IPS-15b (cell line): Measurements from ENCODE around the gene POLR2E.
"Not testable (repeated sequence)": the region's sequence is repeated elsewhere in the genome, so short reads cannot be mapped to it uniquely, and the experiment has no call there.

Experiments used
- H3K27me3 ChIP-seq: one replicate; pipeline ENCODE4 v1.6.1; 2013; ENCODE audit warnings: low read length; ENCODE audit not compliant: control insufficient read depth, insufficient read depth
- H3K36me3 ChIP-seq: one replicate; pipeline ENCODE4 v1.6.1; 2013; ENCODE audit warnings: low read length; ENCODE audit not compliant: control insufficient read depth, insufficient read depth
- H3K4me1 ChIP-seq: one replicate; pipeline ENCODE4 v1.6.1; 2013; ENCODE audit warnings: mild to moderate bottlenecking, low read length; ENCODE audit not compliant: control insufficient read depth, insufficient read depth
- H3K4me3 ChIP-seq: one replicate; pipeline ENCODE4 v1.5.1; 2013; ENCODE audit warnings: low read depth, low read length
- H3K9ac ChIP-seq: one replicate; pipeline ENCODE4 v1.6.1; 2013; ENCODE audit warnings: low read depth, mild to moderate bottlenecking, low read length
- H3K9me3 ChIP-seq: one replicate; pipeline ENCODE4 v1.6.1; 2013; ENCODE audit warnings: mild to moderate bottlenecking, low read length; ENCODE audit not compliant: control insufficient read depth, insufficient read depth

The POLR2E gene

DNA sequence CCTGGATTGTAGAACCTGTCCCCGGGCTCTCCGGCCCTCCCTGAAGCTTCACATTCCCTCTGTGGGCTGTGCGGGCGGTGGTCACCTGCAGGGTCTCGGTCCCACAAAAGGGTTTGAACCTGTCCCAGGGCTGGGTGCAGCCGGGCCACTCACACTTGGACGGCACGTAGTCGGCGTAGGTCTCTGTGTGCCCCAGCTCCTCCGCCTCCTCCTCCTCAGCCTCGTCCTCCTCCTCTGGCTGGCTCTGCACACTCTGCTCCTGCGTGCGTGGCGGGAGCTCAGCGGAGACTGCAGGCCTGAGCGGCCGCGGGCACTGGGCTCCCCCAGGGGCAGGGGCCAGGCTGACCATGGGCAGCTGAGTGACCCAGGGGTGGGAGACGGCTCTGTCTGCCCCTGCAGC, 28.2 kb upstream of the POLR2E start:
- no peaks in the 10 kb centered on the region for H3K4me1 ChIP-seq
- H3K36me3 ChIP-seq, result peaks cover 60% of the 10 kb centered on the region
- H3K27me3 ChIP-seq, result no peaks in the 10 kb centered on the region
- no peaks in the 10 kb centered on the region for H3K9me3 ChIP-seq
- H3K9ac ChIP-seq, result no peak overlapping the region
- H3K4me3 ChIP-seq, result no peak overlapping the region

- Histone ChIP-seq H3K4me1 (no peaks in the 10 kb centered on the region), H3K9me3 (no peaks in the 10 kb centered on the region), H3K9ac (no peak overlapping the region), H3K36me3 (peaks cover 63% of the 10 kb centered on the region), H3K27me3 (no peaks in the 10 kb centered on the region), H3K4me3 (no peak overlapping the region)
Observed at GRCh38 chr19:1122972-1123363, 27.8 kb upstream of the POLR2E start.

GRCh38 chr19:1122021-1122971, 27.1 kb upstream of the POLR2E start:
- peaks cover 63% of the 10 kb centered on the region for H3K36me3 ChIP-seq
- no peak overlapping the region for H3K9ac ChIP-seq
- no peaks in the 10 kb centered on the region for H3K4me1 ChIP-seq
- H3K9me3 ChIP-seq, result no peaks in the 10 kb centered on the region
- H3K27me3 ChIP-seq, result no peaks in the 10 kb centered on the region
- H3K4me3 ChIP-seq, result no peak overlapping the region

DNA sequence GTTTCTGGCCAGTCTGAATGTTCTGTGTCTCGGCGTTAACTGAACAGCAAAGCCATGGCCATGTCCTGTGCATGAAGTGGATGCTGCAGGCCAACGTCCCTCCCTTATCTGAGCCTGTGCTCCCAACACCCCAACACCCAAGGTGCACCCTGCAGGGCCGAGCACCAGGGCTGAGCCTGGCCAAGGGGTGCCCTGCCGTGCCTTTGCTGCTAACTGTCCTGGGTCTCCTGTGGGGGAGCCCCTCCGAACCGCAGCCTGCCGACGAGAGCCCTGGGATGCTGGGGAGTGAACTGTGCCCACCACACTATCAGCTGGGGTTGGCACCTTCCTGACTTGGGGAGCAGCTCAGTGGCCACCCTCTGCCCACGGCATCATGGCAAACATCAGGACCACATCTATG, 26.2 kb upstream of the POLR2E start:
- Histone ChIP-seq H3K27me3 (no peaks in the 10 kb centered on the region), H3K4me1 (no peaks in the 10 kb centered on the region), H3K9ac (no peak overlapping the region), H3K36me3 (peaks cover 63% of the 10 kb centered on the region), H3K4me3 (no peak overlapping the region), H3K9me3 (no peaks in the 10 kb centered on the region)

- Histone ChIP-seq H3K36me3 (peaks cover 59% of the 10 kb centered on the region), H3K4me1 (no peaks in the 10 kb centered on the region), H3K9ac (no peak overlapping the region), H3K9me3 (no peaks in the 10 kb centered on the region), H3K4me3 (no peak overlapping the region), H3K27me3 (no peaks in the 10 kb centered on the region)
Observed at GRCh38 chr19:1119475-1120217, 24.5 kb upstream of the POLR2E start.

DNA sequence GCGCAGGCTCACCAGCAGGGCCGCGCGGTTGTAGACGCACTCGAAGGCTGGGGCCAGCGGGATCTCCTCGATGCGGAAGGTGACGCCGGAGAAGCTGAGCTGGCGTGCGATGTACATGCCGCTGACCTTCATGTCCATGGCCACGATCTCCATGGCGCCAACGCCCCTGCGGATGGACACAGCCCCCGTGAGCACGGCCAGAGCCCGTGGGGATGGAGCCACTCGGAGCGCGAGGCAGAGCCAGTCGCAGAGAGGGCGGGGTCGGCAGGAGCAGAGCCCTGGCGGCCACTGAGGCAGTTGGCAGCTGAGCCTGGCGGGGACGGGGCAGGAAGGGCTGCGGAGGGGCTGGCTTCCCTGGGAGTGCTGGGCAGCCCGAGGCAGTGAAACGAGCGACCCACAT, 23.8 kb upstream of the POLR2E start:
- Histone ChIP-seq H3K9ac (no peak overlapping the region), H3K27me3 (no peaks in the 10 kb centered on the region), H3K36me3 (peaks cover 54% of the 10 kb centered on the region), H3K4me3 (no peak overlapping the region), H3K9me3 (no peaks in the 10 kb centered on the region), H3K4me1 (no peaks in the 10 kb centered on the region)

GRCh38 chr19:1117654-1118053, 22.5 kb upstream of the POLR2E start:
- Histone ChIP-seq H3K9ac (peak overlapping the region; percentile 24), H3K27me3 (no peaks in the 10 kb centered on the region), H3K4me1 (no peaks in the 10 kb centered on the region), H3K36me3 (peaks cover 52% of the 10 kb centered on the region), H3K9me3 (no peaks in the 10 kb centered on the region), H3K4me3 (no peak overlapping the region)

GRCh38 chr19:1116726-1117581, 21.8 kb upstream of the POLR2E start:
- Histone ChIP-seq H3K4me3 (no peak overlapping the region), H3K9me3 (no peaks in the 10 kb centered on the region), H3K4me1 (no peaks in the 10 kb centered on the region), H3K36me3 (peaks cover 48% of the 10 kb centered on the region), H3K27me3 (no peaks in the 10 kb centered on the region), H3K9ac (no peak overlapping the region)

DNA sequence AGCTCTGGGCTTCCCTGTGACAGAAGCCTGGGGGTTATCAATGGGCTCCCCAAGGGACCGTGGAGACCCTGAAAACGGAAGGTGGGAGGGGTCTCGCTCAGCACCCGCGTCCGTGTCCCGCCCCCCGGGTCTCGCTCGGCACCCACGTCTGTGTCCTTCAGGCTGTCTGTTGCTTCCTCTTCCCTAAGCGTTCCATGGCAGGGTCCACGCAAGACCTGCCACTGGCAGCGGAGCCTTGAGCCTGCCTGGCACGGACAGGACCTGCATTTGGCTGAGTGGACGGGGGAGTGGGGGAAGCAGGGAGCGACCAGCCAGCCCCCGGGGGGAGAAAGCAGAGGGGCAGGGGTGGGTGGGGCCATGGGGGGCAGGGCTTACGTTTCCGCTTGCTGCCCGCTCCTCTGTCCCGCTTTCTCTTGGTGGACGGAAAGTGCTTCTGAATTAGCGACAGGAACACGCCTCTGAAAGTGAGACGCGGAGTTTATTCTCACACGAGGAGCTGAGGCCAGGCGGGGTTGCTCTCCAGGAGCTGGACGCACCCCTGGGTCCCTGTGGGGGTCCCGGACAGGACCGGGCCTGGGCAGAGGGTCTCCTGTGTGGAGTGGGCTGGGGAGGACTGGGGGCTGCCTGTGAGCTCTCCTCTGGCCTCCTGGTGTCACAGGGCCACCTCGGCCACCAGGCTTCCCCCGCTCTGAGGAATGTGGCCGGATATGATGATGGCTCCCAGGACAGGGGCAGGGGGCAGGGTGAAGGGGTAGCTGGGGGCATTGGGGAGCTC, 20.7 kb upstream of the POLR2E start:
- no peaks in the 10 kb centered on the region for H3K4me1 ChIP-seq
- no peak overlapping the region for H3K9ac ChIP-seq
- H3K4me3 ChIP-seq, result no peak overlapping the region
- no peaks in the 10 kb centered on the region for H3K27me3 ChIP-seq
- peaks cover 45% of the 10 kb centered on the region for H3K36me3 ChIP-seq
- H3K9me3 ChIP-seq, result no peaks in the 10 kb centered on the region

DNA sequence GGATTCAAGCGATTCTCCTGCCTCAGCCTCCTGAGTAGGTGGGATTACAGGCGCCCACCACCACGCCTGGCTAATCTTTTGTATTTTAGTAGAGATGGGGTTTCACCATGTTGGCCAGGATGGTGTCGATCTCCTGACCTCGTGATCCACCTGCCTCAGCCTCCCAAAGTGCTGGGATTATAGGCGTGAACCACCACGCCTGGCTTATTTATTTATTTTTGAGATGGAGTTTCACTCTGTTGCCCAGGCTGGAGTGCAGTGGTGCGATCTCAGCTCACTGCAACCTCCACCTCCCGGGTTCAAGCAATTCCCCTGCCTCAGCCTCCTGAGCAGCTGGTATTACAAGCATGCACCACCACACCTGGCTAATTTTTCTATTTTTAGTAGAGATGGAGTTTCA, 19.6 kb upstream of the POLR2E start:
- H3K9ac ChIP-seq, H3K4me1 ChIP-seq, H3K9me3 ChIP-seq, H3K27me3 ChIP-seq, H3K4me3 ChIP-seq: not testable (repeated sequence)
- peaks cover 52% of the 10 kb centered on the region for H3K36me3 ChIP-seq

- Histone ChIP-seq H3K9ac (no peak overlapping the region), H3K27me3 (no peaks in the 10 kb centered on the region), H3K4me3 (no peak overlapping the region), H3K4me1 (no peaks in the 10 kb centered on the region), H3K36me3 (peaks cover 53% of the 10 kb centered on the region), H3K9me3 (no peaks in the 10 kb centered on the region)
Observed at GRCh38 chr19:1113986-1114483, 18.9 kb upstream of the POLR2E start.
